ENCODE measurements around the gene ARHGAP42. TPM values are rescaled to one million over a fixed set of nuclear protein-coding genes. Genes with fewer than 3 reads are reported as not detected.

The ARHGAP42 gene
- total RNA-seq, 1 experiment from 2014 or later, result 39.1 TPM

DNA sequence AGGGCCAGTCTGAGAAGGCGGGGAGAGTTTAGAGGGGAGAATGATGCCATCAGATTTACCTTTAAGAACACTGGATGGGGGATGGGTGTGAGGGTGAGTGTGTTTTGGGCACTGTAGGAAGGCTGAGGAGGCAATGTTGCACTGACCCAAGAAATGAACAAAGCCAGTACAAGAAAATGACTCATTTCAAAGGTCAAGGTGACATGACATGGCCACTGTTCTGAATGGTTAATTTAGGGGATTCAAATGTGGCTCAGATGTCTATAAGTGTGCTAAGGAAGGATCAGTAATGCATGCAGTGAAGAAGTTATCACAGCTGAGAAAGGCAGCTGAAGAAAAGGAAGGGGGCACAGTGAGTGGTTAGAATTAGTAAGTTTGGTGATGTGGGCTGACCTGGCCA is 312.7 kb downstream of the ARHGAP42 start:
- Histone ChIP-seq H2AK5ac (ENCODE audit: insufficient read length, low read length) (no peak overlapping the region), H3K14ac (ENCODE audit: insufficient read depth, low read length) (no peak overlapping the region), H3K23ac (ENCODE audit: insufficient read length, low read depth, low read length) (no peak overlapping the region), H2BK20ac (ENCODE audit: low read depth, low read length, poor library complexity, severe bottlenecking) (no peak overlapping the region), H3K79me1 (ENCODE audit: insufficient read depth, low read depth, low read length, poor library complexity, severe bottlenecking) (no peaks in the 10 kb centered on the region), H3K4me2 (ENCODE audit: insufficient read depth, insufficient read length, low read length) (no peak overlapping the region), H3K4ac (ENCODE audit: low read depth, low read length) (no peak overlapping the region), H3K9me3 (ENCODE audit: control insufficient read depth, low read depth, low read length) (no peaks in the 10 kb centered on the region), H4K91ac (ENCODE audit: insufficient read length, low read depth, low read length) (no peak overlapping the region), H3K4me1 (ENCODE audit: insufficient read depth, low read length) (no peaks in the 10 kb centered on the region), H3K23me2 (ENCODE audit: insufficient read length, low read depth, low read length, poor library complexity, severe bottlenecking) (no peaks in the 10 kb centered on the region), H4K8ac (replicated peaks; ENCODE audit: insufficient read length, low read depth, low read length) (no peak overlapping the region), H3K79me2 (ENCODE audit: insufficient read depth, low read length) (no peaks in the 10 kb centered on the region), H3K56ac (ENCODE audit: insufficient read length, low read depth, low read length) (no peak overlapping the region), H2AFZ (ENCODE audit: low read length) (no peak overlapping the region), H4K20me1 (ENCODE audit: control insufficient read depth, insufficient read depth, insufficient read length) (no peaks in the 10 kb centered on the region), H3K9ac (ENCODE audit: extremely low read depth, insufficient read length, low read length) (no peak overlapping the region), H2BK12ac (ENCODE audit: insufficient read length, low read depth, low read length) (no peak overlapping the region), H3K18ac (ENCODE audit: insufficient read length, low read depth, low read length) (no peak overlapping the region), H2BK5ac (ENCODE audit: insufficient read length, low read length) (no peak overlapping the region), H3K27me3 (ENCODE audit: insufficient read depth, low read length) (no peaks in the 10 kb centered on the region), H2BK15ac (ENCODE audit: low read depth, low read length) (no peak overlapping the region), H4K5ac (ENCODE audit: insufficient read length, low read depth, low read length) (no peak overlapping the region), H2BK120ac (ENCODE audit: low read depth, low read length, poor library complexity, severe bottlenecking) (no peak overlapping the region), H3K27ac (ENCODE audit: insufficient read length, low read depth, low read length) (no peak overlapping the region), H3T11ph (ENCODE audit: low read length) (no peak overlapping the region)
- Mint-ChIP-seq H3K4me1 (peaks cover 7% of the 10 kb centered on the region in 2 experiments; a peak in 3 of 4 replicates), H3K9me3 (no peaks in the 10 kb centered on the region), H3K36me3 (ENCODE audit: insufficient read depth in 1 of 3, low read depth in 3 of 3) (no peaks in the 10 kb centered on the region), H3K27me3 (ENCODE audit: low read depth) (no peaks in the 10 kb centered on the region; the same call in 1 of the 2 replicates), H3K4me3 (no peak overlapping the region), H3K27ac (no peak overlapping the region)
- no CpG with 5 or more reads among the region's 1 CpG for WGBS (ENCODE audit: extremely low coverage, insufficient read length, low lambda C conversion rate)
- no peak for TF ChIP-seq CTCF (conservative IDR thresholded peaks at IDR 0.05)
- no peak for DNase-seq

All from H9 (cell line).